NAMALWA (cell line): ENCODE data around the gene LPIN1.

ENCODE experiments used
- DNase-seq: peaks from one replicate; pipeline ENCODE4 v3.0.0-alpha.2; 2015; ENCODE audit warnings: low spot score

The LPIN1 gene

DNA sequence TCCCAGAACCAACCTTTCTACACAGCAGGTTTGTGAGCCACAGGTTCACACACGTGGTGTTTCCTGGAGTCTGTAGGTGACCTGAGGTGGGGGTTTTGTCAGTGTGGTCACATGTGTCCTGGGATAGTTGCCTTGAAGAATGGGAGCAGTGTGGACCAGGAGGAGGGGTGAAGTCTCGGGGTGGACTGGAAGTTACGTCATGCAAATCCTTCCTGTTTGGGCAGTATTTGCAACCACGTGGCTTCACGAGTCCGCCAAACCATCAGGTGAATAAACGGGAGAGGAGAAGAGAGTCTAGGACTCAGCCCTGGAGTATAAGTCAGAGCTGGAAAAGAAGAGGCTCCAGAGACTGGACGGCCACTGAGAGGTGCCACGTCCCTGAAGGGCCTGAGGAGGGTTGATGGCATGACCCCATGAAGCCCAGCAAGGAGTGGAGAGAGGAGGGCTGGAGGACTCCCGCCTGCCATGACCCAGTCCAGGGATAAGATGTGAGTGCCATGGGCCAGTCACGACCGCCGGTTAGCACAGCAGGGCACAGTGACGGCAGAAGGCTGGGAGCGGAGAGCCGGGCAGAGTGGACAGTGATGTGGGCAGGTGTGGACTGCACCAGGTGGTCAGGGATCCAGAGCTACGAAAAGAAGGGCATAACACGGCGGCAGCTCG is 16.5 kb downstream of the LPIN1 start:
- DNase-seq = no peak

DNA sequence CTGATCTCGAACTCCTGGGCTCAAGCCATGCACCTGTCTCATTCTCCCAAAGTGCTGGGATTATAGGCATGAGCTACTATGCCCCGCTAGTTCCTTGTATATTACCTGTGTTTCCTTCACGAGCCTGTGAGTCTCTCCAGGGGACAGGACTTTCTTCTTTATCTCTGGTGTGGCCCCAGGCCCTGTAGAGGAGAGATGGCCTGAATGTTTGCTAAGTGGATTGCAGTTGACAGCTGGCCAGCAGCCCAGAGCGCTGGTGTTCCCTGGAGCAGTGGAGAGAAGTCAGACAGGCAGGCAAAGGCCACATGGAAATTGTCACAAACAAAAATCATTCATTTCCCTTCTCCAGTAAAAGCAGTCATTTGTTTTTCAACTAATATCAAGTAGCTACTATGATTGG is 17.9 kb downstream of the LPIN1 start:
- no peak for DNase-seq

DNA sequence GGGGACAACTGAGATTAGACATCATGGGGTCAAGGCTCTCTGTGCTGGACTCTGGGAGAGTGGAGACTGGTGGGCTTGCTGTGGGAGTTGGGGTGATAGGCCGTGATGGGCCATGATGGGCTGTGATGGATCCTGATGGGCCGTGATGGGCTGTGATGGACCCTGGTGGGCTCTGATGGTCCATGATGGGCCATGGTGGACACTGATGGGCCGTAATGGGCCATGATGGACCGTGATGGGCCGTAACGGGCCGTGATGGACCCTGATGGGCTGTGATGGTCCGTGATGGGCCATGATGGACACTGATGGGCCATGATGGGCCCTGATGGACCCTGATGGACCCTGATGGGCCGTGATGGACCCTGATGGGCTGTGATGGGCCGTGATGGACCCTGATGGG is 18.5 kb downstream of the LPIN1 start:
- no peak for DNase-seq

DNA sequence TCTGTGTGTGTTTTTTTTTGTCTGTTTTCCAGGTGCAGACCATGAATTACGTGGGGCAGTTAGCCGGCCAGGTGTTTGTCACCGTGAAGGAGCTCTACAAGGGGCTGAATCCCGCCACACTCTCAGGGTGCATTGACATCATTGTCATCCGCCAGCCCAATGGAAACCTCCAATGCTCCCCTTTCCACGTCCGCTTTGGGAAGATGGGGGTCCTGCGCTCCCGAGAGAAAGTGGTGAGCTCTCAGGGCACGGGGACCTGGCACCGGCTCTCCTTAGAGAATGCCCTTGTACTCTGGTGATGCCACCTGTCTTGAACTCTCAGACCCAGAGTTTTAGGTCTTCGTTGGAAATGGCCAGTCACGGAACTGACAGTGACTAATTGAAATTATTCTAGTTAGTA is 19.1 kb downstream of the LPIN1 start:
- no peak for DNase-seq

DNA sequence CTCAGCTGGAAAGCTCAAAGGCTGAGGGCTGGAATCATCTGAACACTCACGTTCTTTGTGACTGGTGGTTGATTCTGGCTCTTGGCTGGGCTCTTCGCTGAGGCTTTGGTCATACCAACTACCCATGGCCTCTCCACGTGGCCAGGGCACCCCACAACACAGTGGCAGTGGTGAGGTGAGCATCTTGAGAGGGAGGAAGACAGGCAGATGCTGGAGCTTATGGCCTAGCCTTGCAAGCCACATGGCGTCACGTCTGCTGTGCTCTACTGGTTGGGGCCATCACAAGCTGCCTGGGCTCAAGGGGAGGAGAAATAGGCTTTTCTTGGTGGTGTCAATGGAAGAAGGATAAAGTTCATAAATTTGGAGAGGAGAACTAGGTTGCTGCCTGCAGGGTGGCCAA is 19.6 kb downstream of the LPIN1 start:
- DNase-seq = no peak

DNA sequence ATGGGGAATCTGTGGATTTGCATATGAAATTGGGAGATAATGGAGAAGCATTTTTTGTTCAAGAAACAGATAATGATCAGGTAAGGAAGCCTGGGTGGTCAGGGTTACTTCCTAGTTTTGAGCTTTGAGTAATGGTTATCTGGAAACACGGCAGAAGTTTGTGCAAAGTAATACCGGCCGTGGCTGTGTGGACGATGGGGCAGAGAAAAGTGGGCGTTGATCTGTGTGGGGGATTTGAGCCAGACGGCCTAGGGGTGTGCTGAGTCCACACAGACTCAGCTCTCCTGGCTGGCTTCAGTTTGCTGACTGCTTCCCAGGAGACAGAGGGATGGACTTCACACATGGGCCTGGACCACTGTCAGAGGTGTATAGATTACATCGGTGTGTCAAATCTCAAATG is 21.3 kb downstream of the LPIN1 start:
- no peak for DNase-seq

DNA sequence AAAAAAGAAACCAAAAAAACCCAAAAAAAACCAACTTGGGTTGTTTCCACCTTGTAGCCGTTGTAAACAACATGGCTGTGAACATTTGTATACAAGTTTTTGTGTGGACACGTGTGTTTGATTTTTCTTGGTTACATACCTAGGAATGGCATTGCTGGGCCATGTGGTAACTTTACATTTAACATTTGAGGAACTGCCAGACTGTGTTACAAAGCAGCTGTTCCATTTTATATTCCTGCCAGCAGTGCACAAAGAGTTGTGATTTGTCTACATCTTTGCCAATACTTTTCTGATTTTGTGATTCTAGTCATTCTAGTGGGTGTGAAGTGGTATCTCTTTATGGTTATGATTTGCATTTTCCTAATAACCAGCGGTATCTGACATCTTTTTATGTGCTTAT is 22.5 kb downstream of the LPIN1 start:
- no peak for DNase-seq

DNA sequence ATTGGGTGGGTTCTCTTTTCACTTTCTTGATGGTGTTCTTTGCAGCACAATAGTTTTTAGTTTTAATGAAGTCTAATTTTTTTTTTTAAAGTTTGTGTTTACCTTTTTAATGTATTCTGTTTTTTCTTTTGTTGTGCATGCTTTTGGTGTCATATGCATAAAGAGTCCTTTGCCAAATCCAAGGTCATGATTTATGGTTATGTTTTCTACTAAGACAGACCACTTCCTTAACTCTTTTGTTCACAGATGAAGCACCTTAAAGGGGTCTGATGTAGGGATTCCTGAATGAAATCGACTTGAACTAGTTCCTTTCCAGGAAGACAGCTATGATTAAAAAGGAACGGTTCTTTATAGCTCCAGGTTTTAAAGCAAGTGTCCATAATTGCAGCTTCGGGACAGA is 23.1 kb downstream of the LPIN1 start:
- DNase-seq = no peak

DNA sequence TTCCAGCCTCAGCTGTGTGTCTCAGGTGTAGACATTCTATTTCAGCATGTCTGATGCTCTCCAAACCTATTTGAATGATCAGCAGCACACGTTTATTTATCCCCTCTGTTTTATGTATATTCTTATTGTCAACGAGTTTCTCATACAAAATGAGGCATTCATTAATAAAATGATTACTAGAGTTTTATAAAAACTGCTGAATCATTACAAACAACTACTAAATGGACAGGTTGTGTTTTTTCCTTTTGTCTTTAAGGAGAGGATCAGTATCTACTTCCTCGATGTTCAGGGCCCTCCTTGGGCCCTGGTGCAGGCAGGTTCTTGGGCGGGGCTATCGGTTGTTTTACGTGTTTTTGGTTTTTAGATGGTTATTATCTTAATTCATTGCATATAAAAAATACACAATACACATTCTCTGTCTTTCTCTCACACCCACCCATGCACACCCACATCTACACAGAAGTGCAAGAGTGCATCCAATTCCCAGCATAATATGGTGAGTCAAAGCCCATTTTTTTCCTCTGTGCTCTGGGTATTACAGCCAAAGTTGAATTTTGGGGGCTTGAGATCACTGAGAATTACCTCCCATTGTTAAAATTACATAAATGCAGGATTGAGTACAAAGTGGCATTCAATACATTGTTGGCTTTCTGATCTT is 24.2 kb downstream of the LPIN1 start:
- DNase-seq = no peak

DNA sequence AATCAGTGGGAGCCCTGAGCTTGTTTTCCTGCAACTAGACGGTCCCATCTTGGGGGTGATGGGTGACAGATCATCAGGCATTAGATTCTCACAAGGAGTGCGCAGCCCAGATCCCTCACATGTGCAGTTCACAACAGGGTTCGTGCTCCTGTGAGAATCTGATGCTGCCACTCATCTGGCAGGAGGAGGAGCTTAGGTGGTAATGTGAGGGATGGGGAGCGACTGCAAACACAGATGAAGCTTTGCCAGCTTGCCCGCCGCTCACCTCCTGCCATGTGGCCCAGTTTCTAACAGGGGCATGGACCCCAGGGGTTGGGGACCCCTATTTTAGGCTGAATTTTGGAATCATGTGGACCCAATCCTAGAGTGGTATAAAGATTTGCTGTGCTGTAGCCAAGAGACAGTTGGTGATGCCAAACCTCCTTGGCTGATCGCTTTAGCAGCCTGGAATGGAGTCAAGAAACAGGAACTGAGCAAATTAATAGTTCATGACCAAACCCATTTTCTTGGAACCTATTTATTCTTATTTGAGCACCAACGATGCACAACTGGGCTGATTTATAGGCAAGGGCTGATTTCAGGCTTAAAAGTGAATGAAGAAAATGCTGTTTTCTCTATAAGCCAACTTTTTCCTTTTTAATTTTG is 25.7 kb downstream of the LPIN1 start:
- DNase-seq = no peak

DNA sequence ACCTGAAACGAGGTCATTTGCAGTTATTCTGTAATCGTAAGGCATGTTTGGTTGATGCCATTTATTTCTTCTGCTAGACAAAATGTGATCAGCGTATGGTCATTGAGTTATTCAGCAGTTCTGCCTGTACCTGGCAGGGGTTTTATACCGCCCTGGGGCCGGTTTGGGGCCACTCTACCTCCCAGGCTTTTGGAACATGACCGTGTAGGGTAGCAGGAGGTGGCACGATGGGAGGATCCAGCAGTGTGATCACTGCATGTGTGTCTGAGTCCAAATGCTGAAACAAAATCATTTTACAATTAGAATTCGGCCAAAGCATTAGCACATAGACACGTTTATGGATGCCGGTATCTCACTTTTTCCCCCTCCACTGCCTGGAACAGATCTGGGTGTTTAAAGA is 26.7 kb downstream of the LPIN1 start:
- no peak for DNase-seq

DNA sequence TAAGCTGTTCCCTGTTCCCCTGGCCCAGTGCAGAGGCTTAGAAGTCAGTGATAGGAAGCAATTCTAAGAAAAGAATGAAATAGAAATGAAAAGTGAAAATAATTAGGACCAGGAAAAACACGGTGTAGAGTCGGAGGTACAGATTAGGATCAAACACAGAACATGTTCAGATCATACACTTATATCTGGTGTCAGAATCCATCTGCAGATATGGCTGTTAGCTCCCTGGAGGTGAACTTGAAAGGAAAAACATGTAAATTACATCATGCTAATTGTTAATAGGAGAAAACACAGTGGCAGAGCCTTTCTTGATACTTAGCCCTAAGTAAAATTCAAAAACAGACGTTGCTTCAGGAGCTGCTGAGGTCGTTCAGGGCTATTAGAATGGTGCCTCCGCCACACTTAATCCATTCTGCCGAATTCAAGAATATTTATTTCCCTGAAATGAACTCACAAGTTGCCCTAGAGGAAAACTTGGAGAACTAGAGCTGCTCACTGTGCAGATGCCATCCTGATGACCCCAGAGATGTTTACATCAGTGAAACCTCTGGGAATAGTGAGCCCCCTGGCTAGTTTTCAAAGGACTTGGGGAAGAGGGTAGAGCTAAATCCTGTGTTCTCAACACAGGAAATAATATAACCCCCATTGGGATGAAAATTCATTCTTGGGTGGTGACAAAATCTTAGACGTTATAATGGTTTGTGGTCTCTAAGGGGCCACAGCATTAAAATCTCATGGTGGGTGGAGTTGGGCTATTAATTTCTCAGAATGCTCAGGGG is 27.5 kb downstream of the LPIN1 start:
- DNase-seq = no peak

DNA sequence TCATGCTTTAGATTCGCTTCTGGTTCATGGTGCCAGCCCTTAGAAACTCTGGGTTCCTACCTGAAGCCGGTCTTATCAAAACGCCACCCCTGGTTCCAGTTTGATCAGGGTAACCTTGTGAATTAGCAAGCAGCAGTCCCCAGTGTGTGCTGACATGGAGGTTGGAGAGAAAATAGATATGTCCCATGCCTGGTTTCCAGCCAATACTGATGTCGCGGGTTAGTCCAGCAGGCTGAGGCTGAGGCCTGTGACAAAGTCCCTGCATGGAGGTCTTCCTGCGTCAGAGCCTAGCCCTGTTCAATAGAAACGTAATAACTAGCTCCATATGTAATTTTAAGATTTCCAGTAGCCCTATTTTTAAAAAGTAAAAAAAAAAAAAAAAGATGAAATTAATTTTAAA is 28.2 kb downstream of the LPIN1 start:
- DNase-seq = no peak

DNA sequence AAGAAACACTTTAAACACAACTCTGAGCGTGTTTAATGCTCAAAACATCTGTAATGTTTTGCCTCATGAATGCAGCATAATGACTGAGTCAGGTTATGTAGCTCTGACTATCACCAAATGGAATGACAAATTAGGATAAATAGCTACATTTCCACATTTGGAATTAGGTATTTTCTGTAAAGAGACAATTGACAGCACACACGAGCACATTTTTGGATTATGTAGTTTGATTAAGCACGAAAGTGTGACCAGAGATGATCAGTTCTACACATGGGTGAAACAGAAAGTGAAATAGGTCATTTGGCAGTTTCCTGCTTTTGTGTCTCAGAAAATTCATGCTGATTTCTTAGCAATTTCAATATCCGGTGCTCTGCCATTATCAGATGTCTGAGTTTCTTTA is 29.0 kb downstream of the LPIN1 start:
- DNase-seq = peak; percentile 64

DNA sequence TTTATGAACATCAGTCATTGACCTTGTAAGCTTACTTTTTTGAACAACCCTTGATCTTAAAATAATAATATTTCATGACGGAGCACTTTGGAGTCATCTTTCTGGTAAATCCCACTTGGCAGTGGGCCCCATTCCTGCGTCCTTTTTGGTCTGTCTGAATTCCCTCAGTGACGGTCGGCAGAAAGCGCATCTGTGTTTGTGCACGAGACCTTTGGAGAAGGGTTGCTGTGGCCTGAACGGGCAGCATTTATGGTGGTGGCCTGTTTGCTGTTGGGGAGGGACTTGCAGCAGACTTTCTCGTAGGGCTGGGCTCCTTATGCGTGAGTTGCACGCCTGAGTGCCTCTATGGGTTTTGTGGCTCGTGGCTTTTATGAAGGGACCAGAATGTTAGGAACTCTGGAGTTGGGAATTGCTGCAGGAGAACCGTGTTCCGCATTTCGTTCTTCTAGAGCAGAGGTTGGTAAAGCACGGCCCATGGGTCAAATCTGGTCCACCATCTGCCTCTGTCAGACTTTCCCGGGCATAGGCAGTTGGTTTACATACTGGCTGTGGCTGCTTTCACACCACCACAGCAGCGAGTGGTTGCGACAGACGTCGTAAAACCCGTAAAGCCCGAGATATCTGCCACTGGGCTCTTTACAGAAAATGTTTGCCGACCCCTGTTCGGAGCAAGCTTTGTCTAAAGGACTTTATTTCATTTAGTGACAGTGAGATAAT is 30.8 kb downstream of the LPIN1 start:
- no peak for DNase-seq

DNA sequence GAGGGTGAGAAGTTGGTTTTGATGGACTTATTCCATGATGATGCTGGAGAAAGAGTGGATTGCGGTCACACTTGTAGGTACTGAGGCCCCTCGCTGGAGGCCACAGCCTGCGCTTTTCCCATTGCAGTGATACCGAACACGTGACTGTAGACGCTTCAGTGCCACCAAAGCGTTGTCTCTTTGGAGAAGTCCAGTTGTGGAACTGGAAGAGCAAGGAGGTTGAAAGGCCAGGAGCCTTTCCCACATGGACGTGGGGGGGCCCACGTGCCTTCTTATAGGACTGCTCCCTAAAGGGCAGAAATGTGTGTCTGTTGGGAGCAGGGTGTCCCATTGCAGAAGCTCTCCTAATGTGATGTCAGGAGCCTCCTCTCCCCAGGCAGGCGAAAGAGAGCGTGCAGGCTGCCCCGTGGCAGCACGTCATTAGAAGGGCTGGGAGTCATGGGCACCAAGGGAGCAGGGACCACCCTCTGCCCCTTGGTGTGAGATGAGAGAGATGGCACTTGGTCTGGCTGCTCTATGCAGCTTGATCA is 31.5 kb downstream of the LPIN1 start:
- no peak for DNase-seq

DNA sequence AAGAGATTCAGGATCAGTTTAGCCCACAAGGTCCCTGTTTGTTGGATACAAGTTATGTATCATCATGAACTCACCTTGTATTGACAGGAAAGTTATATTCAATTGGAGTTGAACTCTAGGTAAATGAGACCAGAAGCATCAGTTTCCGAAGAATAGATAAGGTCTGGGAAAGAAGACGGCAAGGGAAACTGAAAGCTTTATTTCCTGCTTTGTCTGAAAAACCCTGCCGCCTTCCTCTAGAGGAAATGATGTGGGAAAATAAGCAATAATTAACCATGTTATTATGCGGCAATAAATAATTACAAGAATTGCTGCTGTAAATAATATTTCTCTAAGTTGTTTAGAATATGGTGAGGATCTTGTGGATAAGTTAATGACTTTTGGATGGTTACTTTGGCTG is 32.0 kb downstream of the LPIN1 start:
- DNase-seq = no peak

DNA sequence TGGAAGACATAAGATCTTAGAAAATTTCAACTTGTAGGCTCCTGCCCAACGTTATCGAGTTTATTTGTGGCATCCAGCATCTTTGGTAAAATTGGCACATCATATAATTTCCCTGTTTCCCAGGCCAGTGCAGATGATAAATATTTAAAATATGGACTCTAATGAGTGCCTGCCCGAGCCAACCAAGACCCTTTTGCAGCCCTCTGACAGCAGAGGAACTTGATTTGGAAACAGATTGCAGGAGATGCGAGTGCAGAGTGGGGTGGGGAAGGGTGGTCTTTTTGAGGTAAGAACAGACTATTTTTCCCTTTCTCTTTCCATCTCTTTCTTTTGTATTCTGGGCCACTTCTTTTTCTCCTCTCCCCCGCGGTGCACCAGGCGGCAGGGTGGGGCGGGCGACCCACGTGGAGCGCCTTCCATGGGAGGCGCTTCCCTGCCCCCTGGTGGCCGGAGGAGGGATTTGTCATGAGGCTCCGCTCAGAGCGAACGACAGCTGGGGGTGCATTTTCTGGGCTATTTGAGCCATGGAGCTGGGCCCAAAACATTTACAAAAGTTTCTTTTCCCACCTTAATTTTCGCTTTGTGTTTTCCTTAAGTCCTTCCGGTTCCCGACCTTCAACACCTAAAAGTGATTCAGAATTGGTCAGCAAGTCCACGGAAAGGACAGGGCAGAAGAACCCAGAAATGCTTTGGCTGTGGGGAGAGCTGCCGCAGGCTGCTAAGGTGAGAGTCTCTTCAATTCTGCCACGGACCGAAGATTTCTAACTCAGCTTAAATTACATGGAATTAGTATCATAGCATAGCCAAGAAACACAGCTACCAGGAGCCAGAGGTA is 32.7 kb downstream of the LPIN1 start:
- peak; percentile 85 for DNase-seq

DNA sequence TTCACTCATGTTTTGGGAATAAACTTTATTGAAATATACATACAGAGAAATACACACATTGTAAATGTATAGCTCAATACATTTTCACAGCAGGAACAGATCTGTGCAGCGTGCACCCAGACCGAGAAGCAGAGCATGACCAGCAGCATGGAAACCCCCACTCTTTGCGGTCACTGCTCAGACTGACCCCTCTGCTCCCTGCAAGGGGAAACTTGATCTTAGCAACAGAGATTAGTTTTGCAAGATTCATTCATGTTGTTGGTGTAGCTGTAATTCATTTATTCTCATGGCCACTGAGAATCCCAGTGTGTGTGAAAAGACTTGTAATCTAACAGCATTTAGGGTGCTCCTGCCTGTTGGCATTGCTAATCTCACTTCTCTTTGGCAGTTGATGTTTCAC is 35.2 kb downstream of the LPIN1 start:
- DNase-seq = no peak

DNA sequence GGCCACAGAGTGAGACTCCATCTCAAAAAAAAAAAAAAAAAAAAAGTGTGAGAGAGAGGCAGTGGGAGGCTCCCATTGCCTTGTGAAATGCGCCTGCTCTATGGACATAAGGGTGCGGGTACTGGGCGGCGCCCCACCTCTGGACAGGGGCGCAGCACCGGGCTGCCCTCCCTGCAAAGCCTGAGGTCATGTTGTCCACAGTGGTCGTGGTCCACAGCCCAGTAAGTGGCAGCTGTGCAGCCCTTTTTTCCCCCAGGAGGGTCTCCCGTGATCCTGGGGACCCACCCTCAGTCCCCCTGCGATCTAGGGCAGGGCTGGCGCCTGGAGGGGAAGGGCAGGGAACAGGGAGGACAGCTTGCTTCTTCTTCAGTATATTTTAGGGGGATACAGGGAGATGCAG is 37.8 kb downstream of the LPIN1 start:
- DNase-seq = no peak
